ENCODE data around the gene HOXB6.

Gene HOXB6

GRCh38 chr17:48604770-48605329, at the start of gene HOXB6:
Gene HOXB6 (minus strand): TSS chr17:48604986. CDS start chr17:48598150, 6,836 bp downstream.
- TF ChIP-seq, protein P1, sequence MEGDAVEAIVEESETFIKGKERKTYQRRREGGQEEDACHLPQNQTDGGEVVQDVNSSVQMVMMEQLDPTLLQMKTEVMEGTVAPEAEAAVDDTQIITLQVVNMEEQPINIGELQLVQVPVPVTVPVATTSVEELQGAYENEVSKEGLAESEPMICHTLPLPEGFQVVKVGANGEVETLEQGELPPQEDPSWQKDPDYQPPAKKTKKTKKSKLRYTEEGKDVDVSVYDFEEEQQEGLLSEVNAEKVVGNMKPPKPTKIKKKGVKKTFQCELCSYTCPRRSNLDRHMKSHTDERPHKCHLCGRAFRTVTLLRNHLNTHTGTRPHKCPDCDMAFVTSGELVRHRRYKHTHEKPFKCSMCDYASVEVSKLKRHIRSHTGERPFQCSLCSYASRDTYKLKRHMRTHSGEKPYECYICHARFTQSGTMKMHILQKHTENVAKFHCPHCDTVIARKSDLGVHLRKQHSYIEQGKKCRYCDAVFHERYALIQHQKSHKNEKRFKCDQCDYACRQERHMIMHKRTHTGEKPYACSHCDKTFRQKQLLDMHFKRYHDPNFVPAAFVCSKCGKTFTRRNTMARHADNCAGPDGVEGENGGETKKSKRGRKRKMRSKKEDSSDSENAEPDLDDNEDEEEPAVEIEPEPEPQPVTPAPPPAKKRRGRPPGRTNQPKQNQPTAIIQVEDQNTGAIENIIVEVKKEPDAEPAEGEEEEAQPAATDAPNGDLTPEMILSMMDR (IDR thresholded peaks at IDR 0.05) = no peak

DNA sequence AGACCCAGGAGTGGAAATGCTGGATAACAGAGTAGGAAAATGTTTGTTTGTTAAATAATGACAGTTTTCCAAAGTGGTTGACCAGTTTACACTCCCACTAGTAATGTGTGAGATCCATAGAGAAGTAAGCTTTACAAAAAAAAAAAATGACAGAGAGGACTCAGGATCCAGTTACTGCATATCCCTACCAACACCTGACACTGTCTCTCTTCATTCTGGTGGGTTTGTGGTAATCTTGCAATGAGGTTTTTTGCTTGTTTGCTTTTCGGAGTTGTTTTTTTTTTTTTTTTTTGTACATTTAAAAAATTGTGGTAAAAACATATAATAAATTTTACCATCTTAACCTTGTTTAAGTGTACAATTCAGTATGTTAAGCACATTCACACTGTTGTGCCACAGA, 45.0 kb upstream of the HOXB6 start:
- TF ChIP-seq, protein P1 (IDR thresholded peaks at IDR 0.05) = no peak

- TF ChIP-seq, protein P1 (IDR thresholded peaks at IDR 0.05) = no peak
These were observed 43.1 kb upstream of the HOXB6 start for GRCh38 chr17:48647963-48648245.

DNA sequence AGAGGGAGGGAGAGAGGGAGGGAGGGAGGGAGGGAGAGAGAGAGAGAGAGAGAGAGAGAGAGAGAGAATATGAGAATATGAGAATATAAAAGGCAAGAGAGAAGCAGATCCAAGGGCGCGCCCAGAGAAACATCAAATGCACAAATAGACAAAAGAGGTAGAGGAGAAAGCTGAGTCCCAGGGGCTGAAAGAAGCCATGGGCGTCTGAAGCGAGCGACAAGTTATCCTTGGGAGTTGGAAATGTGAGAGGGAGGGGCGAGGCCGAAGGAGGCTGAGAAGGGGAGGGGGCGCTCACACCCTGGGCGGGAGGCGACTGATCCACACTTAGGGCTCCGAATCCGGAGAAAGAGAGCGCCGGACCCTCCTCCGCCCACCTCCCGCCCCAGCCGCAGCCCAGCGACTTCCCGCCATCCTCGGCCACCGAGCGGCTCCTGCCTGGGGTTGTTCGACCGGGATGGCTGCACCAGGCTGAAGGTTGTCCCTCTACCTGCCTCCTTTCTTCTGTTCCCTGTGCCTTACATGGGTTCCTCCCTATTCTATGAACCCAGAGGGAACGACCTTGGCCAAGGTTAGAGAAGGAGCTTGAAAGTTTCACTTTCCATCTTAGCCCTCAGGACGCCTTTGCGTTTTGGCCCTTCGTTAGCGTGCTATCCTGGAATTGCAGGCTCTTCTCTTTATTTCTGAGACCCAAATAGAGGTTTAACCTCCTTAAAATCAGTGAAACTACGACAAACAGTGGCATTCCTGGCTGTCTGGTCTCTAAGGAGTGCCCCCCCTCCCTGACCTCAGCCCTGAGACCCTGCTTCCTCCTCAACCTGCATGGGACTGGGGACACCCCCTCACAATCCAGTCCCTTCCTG, 42.5 kb upstream of the HOXB6 start:
- TF ChIP-seq, protein P1 (IDR thresholded peaks at IDR 0.05) = no peak

DNA sequence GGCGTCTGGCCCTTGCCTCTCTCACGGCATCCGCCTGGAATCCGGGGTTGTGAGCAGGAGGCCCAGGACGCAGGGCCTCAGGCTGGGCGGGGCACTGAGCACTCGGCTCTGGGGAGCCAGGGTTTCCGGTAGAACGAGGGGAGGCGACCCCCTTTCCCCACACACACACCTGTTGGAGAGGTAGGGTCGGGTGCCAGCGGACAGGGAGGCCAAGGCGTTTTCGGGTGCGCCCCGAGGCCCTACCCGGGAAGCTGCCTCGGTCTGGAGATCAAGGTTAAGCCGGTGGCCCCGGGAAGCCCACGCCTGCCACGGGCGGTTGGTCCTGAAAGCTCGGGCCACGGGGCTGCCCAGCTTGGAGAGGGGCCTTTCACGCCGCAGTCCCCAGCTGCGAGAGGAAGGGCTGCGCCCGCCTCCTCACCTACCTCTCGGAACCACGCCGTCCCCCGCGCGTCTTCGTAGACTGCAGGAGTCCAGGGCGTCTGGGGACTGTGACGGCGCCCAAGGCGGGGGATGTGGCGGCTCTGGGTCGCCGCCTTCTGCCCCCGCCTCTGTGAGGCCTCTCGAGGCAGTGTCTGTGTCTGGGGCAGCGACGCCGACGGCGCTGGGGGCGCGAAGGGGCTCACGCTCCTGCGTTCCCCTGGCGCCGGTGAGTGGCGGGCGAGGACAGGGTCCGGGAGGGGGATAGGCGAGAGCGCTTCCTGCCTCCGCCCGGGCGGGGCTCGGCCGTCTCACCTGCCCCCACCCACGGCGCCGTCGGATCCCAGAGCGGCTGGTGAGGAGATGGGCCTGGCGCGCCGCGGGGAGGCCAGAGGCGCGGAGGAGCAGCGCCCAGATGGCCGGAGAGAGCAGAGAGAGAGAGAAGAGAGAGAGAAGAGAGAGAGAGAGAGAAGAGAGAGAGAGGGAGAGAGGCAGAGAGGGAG, 41.7 kb upstream of the HOXB6 start:
- TF ChIP-seq, protein P1 (IDR thresholded peaks at IDR 0.05) = no peak

DNA sequence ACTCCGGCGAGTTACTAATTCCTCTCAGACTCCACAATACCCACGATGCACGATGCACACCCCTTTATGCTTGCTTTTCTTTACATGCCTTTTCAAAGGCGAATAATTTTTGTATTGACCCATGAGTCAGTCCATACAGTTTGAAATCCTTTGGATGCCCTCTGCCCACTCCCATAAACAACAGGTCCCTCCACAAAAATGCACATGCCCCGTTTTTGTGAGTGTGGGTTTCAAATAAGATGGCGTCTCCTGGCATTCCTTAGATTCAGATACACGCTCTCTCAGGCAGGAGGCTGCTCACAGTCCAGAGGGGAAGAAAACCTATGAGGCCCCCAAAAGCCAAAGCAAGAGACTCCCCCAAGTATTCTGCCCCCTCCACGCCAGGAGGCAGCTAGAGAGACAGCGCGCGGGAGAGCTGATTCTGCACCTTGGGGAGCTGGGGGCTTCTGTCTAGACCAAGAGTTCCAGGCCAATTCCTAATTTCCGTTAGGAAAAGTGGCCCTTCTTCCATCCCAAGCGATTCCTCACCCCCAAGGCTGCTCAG, 40.9 kb upstream of the HOXB6 start:
- TF ChIP-seq, protein P1 (IDR thresholded peaks at IDR 0.05) = no peak

DNA sequence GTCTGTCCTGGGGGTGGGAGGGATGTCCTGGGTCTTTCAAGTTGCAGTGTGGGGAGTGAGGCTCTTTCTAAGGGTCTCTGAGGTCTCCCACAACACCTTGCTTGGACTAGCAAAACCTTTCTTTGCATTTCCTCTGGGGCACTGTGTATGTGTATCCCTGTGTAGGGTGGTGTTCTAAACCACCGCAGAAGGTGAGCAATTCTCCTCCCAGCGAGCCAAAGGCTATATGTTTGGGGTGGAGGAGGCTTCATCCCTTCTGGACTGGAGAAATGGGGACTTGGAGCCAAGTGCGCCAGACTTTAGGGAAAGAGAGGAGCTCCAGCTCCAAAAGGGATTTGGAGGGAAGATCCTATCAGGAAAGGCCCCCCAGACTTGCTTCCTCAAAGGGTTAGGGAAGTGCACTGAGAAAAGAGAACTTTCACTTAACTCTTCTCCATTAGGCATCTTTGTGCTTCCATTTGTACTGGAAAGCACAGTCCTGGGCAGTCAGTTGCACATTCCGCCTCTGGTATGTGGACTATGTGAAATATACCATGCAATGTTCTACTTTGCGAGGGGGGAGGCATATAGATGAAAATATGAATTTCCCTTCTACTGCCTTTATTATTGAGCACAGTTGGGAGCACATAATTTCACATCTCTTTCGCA, 40.2 kb upstream of the HOXB6 start:
- TF ChIP-seq, protein P1 (IDR thresholded peaks at IDR 0.05) = no peak

Measured in LNCAP (cell line).